Right lobe of liver (tissue), 4 donors: ENCODE data around the gene ADSS1.

Source experiments
- POLR2A ChIP-seq: fragments of 450-650 bp; IDR thresholded peaks from one replicate; pipeline ENCODE4 v1.6.1; 2017; ENCODE audit warnings: antibody characterized with exemption, mild to moderate bottlenecking
- TF ChIP-seq, protein P1 (sequence below), 4 donors: fragments of 200-600 bp in 3 of 4; fragments of 450-650 bp in 1 of 4; IDR thresholded peaks; one replicate each; pipeline versions ENCODE4 v1.5.1 to v1.8.0; 2016 to 2022; ENCODE audit warnings: antibody characterized with exemption in 4 of 4, mild to moderate bottlenecking in 2 of 4
- donor health status: DM: no; HTN: no; CAD: no.
- donor health status: DM: no; HTN: no; CAD: no.
- donor health status: DM: no; HTN: yes; CAD: no.

- TF ChIP-seq, protein P1, sequence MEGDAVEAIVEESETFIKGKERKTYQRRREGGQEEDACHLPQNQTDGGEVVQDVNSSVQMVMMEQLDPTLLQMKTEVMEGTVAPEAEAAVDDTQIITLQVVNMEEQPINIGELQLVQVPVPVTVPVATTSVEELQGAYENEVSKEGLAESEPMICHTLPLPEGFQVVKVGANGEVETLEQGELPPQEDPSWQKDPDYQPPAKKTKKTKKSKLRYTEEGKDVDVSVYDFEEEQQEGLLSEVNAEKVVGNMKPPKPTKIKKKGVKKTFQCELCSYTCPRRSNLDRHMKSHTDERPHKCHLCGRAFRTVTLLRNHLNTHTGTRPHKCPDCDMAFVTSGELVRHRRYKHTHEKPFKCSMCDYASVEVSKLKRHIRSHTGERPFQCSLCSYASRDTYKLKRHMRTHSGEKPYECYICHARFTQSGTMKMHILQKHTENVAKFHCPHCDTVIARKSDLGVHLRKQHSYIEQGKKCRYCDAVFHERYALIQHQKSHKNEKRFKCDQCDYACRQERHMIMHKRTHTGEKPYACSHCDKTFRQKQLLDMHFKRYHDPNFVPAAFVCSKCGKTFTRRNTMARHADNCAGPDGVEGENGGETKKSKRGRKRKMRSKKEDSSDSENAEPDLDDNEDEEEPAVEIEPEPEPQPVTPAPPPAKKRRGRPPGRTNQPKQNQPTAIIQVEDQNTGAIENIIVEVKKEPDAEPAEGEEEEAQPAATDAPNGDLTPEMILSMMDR (IDR thresholded peaks at IDR 0.05), result no peak
- no peak for TF ChIP-seq POLR2A
Observed at GRCh38 chr14:104742586-104743455, 18.8 kb downstream of the ADSS1 start.
